22Rv1 (cell line): Measurements from ENCODE around the gene NOS1AP.

ENCODE experiments used
- CTCF ChIP-seq: fragments of 450-650 bp; IDR thresholded peaks from 2 replicates; pipeline ENCODE4 v1.5.1; 2017; ENCODE audit warnings: mild to moderate bottlenecking
- ZFX ChIP-seq: fragments of 450-650 bp; IDR thresholded peaks from 2 replicates; pipeline ENCODE4 v1.6.1; 2017; ENCODE audit warnings: antibody characterized with exemption, borderline replicate concordance

GRCh38 chr1:162279136-162279498 lies 209.6 kb downstream of the NOS1AP start:
- TF ChIP-seq CTCF (no peak), ZFX (no peak)
